ENCODE measurements around the gene BCL2. TPM values are rescaled to one million over a fixed set of nuclear protein-coding genes. Genes with fewer than 3 reads are reported as not detected.

BCL2 gene
- total and polyA plus RNA-seq, 2 donors from 2014 or later = 6.0 to 39.2 TPM

GRCh38 chr18:63074981-63075404 is 244.6 kb downstream of the BCL2 start:
- Histone ChIP-seq H3K27ac (ENCODE audit: low read depth in 2 of 2, low read length in 2 of 2) (no peak overlapping the region), H3K9ac (ENCODE audit: low read length in 3 of 3) (peak overlapping the region in 2 of 3 donors; percentile 31 to 73), H3K4me3 (ENCODE audit: low read length in 3 of 3) (peak overlapping the region; percentile 77 to 82 (median 78)), H3K9me3 (ENCODE audit: control insufficient read depth in 2 of 3, insufficient read depth in 1 of 3, low read length in 3 of 3) (peaks cover 0 to 8% (median 2%) of the 10 kb centered on the region in 3 donors), H3K36me3 (ENCODE audit: control insufficient read depth in 2 of 3, insufficient read depth in 3 of 3, low read length in 3 of 3) (no peaks in the 10 kb centered on the region), H3K4me1 (ENCODE audit: control insufficient read depth in 2 of 3, insufficient read depth in 2 of 3, low read depth in 1 of 3, low read length in 3 of 3) (peaks cover 0 to 4% (median 0%) of the 10 kb centered on the region in 3 donors), H3K27me3 (ENCODE audit: control insufficient read depth, insufficient read depth, low read length) (no peaks in the 10 kb centered on the region)
- DNase-seq (peak; percentile 66 to 91 (median 80)), FAIRE-seq (no peak)
- no peak for TF ChIP-seq CTCF (IDR thresholded peaks at IDR 0.05; ENCODE audit: borderline replicate concordance, extremely low read depth, insufficient read depth)
- intact Hi-C loops (cut with DNase I) = no loop called here

- Histone ChIP-seq H3K9me3 (ENCODE audit: control insufficient read depth in 2 of 3, insufficient read depth in 1 of 3, low read length in 3 of 3) (no peaks in the 10 kb centered on the region), H3K27ac (ENCODE audit: low read depth in 2 of 2, low read length in 2 of 2) (no peak overlapping the region), H3K27me3 (ENCODE audit: control insufficient read depth, insufficient read depth, low read length) (no peaks in the 10 kb centered on the region), H3K36me3 (ENCODE audit: control insufficient read depth in 2 of 3, insufficient read depth in 3 of 3, low read length in 3 of 3) (no peaks in the 10 kb centered on the region), H3K4me1 (ENCODE audit: control insufficient read depth in 2 of 3, insufficient read depth in 2 of 3, low read depth in 1 of 3, low read length in 3 of 3) (peaks cover 0 to 4% (median 0%) of the 10 kb centered on the region in 3 donors), H3K4me3 (ENCODE audit: low read length in 3 of 3) (no peak overlapping the region), H3K9ac (ENCODE audit: low read length in 3 of 3) (no peak overlapping the region)
- DNase-seq (no peak), FAIRE-seq (no peak)
- intact Hi-C loops (cut with DNase I) = no loop called here
- no peak for TF ChIP-seq CTCF (IDR thresholded peaks at IDR 0.05; ENCODE audit: borderline replicate concordance, extremely low read depth, insufficient read depth)
These were observed 246.1 kb downstream of the BCL2 start for GRCh38 chr18:63073481-63073880.

Other genes with a start within 250 kb of the BCL2 start
- gene KDSR, start 47.4 kb upstream of the BCL2 start, total RNA-seq = 73.5 TPM
- 22.5 TPM for gene KDSR, start 47.4 kb upstream of the BCL2 start, polyA plus RNA-seq (ENCODE audit: insufficient read depth, low read depth, low replicate concordance)
- gene VPS4B, start 102.7 kb upstream of the BCL2 start, total RNA-seq = 63.7 TPM
- gene VPS4B, start 102.7 kb upstream of the BCL2 start, polyA plus RNA-seq (ENCODE audit: insufficient read depth, low read depth, low replicate concordance) = 15.7 TPM
- gene SERPINB5, start 157.2 kb upstream of the BCL2 start, total RNA-seq = not detected
- not detected for gene SERPINB5, start 157.2 kb upstream of the BCL2 start, polyA plus RNA-seq (ENCODE audit: insufficient read depth, low read depth, low replicate concordance)
- gene SERPINB12, start 222.6 kb upstream of the BCL2 start, total RNA-seq = not detected
- not detected for gene SERPINB12, start 222.6 kb upstream of the BCL2 start, polyA plus RNA-seq (ENCODE audit: insufficient read depth, low read depth, low replicate concordance)